HUES64 (cell line): Measurements from ENCODE around the gene PAQR8.

Experiments used
- H3K27ac ChIP-seq: 2 replicates; pipeline ENCODE4 v1.7.0; 2013; ENCODE audit warnings: low read depth, low read length, inconsistent platforms
- H3K27me3 ChIP-seq: 2 replicates; pipeline ENCODE4 v1.6.1; 2013; ENCODE audit warnings: mild to moderate bottlenecking, low read length; ENCODE audit not compliant: insufficient read depth
- H3K36me3 ChIP-seq: 2 replicates; pipeline ENCODE4 v1.6.1; 2013; ENCODE audit warnings: mild to moderate bottlenecking, low read length; ENCODE audit not compliant: insufficient read depth
- H3K4me1 ChIP-seq: 2 replicates; pipeline ENCODE4 v1.6.1; 2013; ENCODE audit warnings: mild to moderate bottlenecking, low read length, moderate library complexity; ENCODE audit not compliant: insufficient read depth
- H3K4me3 ChIP-seq: 2 replicates; pipeline ENCODE4 v1.5.1; 2013; ENCODE audit warnings: mild to moderate bottlenecking, low read length, moderate library complexity
- H3K9ac ChIP-seq: 2 replicates; pipeline ENCODE4 v1.6.1; 2013; ENCODE audit warnings: mild to moderate bottlenecking, low read depth, low read length
- H3K9me3 ChIP-seq: 2 replicates; pipeline ENCODE4 v1.6.1; 2013; ENCODE audit warnings: low read depth, low read length; ENCODE audit not compliant: insufficient read depth
- WGBS: fragments of 150-250, 120-280 bp; methylation state at CpG from one replicate; pipeline ENCODE4 v1.1.7; 2013; ENCODE audit warnings: missing lambda C conversion rate; 5-methylcytosine and 5-hydroxymethylcytosine counted together

The PAQR8 gene

DNA sequence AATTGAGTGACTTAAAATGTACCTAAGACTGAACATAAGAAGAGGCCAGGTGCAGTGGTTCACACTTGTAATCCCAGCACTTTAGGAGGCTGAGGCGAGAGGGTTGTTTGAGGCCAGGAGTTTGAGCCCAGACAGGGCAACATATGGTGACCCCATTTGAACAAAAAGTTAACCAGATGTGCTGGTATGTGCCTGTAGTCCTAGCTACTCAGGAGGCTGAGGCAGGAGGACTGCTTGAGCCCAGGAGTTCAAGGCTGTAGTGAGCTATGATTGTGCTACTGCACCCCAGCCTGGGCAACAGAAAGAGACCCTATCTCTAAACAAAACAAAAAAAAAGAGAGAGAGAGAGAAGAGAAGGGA lies 10.1 kb upstream of the PAQR8 start:
- 96% methylated on average over 1 of the region's 1 CpG for WGBS
- Histone ChIP-seq H3K9ac (no peak overlapping the region), H3K27ac (no peak overlapping the region)

DNA sequence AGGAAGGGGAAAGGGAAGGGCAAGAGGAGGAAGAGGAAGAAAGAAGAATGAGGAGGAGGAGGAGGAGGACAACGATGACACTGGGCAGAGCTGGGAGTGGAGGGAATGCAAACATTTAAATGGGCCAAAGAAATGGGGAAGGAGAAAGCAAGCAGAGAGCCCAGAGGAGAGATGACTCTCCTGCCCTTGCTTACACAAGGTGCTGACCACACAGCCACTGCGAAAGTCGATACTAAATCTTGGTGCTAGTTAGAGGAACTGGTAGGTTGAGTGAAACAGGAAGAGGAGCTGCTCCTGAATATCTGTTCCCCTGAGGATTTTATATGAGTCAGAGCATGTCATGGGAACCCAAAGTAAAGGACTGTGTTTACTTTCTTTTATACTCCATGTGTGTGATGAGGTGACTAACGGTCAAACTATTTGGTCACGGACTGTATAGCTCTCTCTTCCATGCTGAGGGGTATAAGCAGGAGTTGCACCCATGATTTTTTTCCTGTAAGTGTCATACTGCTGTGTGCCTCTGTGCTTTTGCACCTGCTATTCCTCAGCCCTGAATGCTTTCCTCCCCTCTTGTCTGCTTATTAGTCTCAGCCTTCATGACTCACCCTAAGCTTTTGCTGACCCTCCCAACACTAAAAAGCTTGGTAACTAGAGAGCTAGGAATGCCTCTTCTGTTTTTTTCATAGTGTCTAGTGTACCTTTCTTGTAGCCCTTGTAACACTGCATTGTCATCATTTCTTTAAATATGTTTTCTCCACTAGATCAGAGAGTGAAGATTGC lies 9.5 kb upstream of the PAQR8 start:
- Histone ChIP-seq H3K9me3 (no peaks in the 10 kb centered on the region), H3K4me3 (no peak overlapping the region), H3K27me3 (no peaks in the 10 kb centered on the region), H3K36me3 (no peaks in the 10 kb centered on the region), H3K9ac (no peak overlapping the region), H3K4me1 (peaks cover 11% of the 10 kb centered on the region), H3K27ac (no peak overlapping the region)
- 59% methylated on average over 5 of the region's 5 CpGs for WGBS

More for the DNA sequence above, 10.1 kb upstream of the PAQR8 start:
- Histone ChIP-seq H3K36me3 (no peaks in the 10 kb centered on the region), H3K4me1 (peaks cover 11% of the 10 kb centered on the region), H3K9me3 (no peaks in the 10 kb centered on the region), H3K4me3 (no peak overlapping the region), H3K27me3 (no peaks in the 10 kb centered on the region)

DNA sequence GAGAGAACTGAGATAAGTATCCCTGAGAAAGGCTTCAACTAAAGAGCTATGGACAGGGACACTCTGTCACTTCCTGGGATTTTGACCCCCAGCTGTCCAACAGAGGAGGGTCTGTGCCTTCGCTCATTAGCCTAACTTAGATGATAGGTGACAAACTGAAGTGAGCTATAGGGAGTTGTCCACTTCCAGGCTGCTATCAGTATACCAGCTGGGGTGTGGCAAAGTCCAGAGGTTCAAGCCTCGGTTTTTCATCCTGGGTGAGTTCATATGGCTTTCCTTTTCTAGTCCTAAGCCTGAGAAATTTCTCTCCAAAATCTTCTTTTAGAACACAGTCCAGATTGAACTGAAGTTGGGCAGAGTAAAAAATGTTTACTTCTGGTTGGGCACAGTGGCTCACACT lies 5.9 kb upstream of the PAQR8 start:
- WGBS = 53% methylated on average over 2 of the region's 2 CpGs
- H3K27ac ChIP-seq = no peak overlapping the region
- no peaks in the 10 kb centered on the region; the same call in 1 of the 2 replicates for H3K27me3 ChIP-seq
- no peaks in the 10 kb centered on the region for H3K36me3 ChIP-seq
- no peak overlapping the region for H3K4me3 ChIP-seq
- H3K4me1 ChIP-seq = peaks cover 22% of the 10 kb centered on the region
- H3K9ac ChIP-seq = no peak overlapping the region
- H3K9me3 ChIP-seq = no peaks in the 10 kb centered on the region

DNA sequence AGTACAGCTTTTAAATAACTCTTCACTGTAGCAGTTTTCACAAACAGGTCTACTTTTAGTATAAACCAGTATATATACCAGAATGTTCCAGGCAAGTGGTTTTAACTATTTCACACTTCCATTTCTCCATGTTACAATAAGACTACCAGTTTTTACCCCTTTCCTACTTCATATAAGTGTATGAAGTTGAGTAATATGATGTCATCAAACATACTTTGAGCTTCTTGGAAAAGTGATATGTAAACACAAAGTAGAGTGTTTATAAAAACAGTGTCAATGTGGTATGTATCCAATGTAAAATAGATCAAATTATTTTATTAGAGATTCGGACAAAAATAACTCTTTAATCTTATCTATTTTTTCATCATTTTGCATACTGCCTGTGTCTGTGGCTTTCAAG lies 2.5 kb upstream of the PAQR8 start:
- Histone ChIP-seq H3K4me3 (no peak overlapping the region), H3K27ac (no peak overlapping the region), H3K4me1 (peaks cover 16% of the 10 kb centered on the region; the same call in 1 of the 2 replicates), H3K27me3 (peaks cover 19% of the 10 kb centered on the region), H3K9ac (no peak overlapping the region), H3K36me3 (no peaks in the 10 kb centered on the region), H3K9me3 (no peaks in the 10 kb centered on the region)
- WGBS = no CpG with 5 or more reads among the region's 1 CpG

DNA sequence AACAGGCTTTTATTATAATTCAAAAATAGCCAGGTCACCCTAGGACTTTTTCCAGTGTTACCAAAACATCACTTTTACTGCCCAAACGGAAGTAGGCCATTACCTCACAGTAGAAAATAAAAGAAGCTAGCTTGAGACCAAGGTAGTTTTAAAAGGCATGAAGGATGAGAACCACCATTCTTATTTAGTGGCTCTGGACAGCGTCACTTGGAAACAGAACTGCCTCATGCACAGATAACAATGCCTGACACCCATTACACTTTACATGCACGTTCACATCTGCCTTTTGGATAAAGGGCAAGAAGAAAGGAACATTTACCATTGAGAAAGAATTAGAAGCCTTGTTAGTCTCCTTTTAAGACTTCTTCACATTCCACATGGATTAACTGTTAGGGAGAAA lies 1.9 kb upstream of the PAQR8 start:
- no peaks in the 10 kb centered on the region for H3K36me3 ChIP-seq
- WGBS = 84% methylated on average over 3 of the region's 3 CpGs
- peaks cover 16% of the 10 kb centered on the region; the same call in 1 of the 2 replicates for H3K4me1 ChIP-seq
- H3K9me3 ChIP-seq = no peaks in the 10 kb centered on the region
- H3K4me3 ChIP-seq = no peak overlapping the region
- peaks cover 19% of the 10 kb centered on the region for H3K27me3 ChIP-seq
- H3K27ac ChIP-seq = no peak overlapping the region
- no peak overlapping the region for H3K9ac ChIP-seq

DNA sequence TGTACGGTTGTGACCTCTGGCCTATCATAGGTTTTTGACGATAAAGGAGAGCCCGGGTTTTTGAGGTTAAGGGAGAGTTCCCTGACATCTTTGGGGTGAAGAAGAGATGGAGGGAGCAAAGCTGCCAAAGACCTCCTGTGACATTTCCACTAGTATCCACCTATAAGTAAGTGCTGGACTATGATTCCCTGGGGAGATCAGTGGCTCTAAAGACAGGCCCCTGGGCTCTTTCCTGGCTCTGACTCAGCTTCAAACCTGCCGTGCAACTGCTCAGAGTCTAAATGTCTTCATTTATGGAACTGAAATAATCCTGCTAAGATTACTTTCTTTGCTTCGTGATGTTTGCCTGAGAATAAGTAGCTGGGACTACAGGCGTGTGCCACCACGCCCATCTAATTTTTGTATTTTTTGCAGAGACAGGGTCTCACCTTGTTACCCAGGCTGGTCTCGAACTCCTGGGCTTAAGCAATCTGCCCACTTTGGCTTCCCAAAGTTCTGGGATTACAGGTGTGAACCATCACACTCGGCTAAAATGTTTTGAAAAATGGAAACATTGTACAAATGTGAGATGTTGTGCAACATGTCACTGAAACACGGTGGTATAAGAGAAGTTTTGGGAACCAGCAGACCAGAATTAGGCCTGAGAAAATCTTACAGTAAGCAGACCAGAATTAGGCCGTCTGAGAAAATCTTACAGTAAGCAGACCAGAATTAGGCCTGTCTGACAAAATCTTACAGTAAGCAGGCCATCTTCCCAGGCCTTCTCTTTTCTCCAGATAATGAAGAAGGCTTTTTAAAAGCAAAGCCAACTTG lies 1.1 kb upstream of the PAQR8 start:
- H3K27ac ChIP-seq = no peak overlapping the region
- H3K4me1 ChIP-seq = peaks cover 16% of the 10 kb centered on the region; the same call in 1 of the 2 replicates
- H3K9ac ChIP-seq = no peak overlapping the region
- peak overlapping the region; percentile 85; the same call in 1 of the 2 replicates for H3K4me3 ChIP-seq
- H3K27me3 ChIP-seq = peaks cover 19% of the 10 kb centered on the region
- 85% methylated on average over 11 of the region's 11 CpGs for WGBS
- H3K36me3 ChIP-seq = no peaks in the 10 kb centered on the region
- no peaks in the 10 kb centered on the region for H3K9me3 ChIP-seq

DNA sequence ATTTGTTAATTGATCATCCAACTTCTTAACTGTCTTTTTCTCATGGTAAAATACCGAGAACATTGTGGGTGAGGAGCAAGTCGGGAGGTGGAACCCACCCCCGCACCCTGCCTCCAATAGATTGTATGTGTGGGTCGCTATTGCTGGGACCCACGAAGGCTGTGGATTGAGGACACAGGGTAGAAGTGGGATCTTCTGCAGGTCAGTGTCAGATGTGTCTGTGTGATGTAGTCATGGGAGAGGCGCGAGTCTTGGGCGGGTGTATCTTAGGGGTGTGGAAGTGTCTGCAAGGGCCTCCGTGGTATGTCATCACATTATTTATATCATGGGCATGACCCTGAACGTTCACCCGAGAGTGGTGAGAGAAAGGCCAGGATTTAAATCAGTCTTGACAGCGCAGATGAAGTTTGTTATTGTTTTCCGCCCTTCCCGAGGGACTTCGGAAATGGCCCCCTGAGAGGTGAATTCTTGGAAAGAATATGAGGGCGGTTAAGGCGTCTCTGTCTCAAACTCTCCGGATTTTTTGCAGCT lies 472 bp upstream of the PAQR8 start:
- Histone ChIP-seq H3K27ac (no peak overlapping the region), H3K4me1 (peaks cover 16% of the 10 kb centered on the region; the same call in 1 of the 2 replicates)
- WGBS = 20% methylated on average over 18 of the region's 18 CpGs

DNA sequence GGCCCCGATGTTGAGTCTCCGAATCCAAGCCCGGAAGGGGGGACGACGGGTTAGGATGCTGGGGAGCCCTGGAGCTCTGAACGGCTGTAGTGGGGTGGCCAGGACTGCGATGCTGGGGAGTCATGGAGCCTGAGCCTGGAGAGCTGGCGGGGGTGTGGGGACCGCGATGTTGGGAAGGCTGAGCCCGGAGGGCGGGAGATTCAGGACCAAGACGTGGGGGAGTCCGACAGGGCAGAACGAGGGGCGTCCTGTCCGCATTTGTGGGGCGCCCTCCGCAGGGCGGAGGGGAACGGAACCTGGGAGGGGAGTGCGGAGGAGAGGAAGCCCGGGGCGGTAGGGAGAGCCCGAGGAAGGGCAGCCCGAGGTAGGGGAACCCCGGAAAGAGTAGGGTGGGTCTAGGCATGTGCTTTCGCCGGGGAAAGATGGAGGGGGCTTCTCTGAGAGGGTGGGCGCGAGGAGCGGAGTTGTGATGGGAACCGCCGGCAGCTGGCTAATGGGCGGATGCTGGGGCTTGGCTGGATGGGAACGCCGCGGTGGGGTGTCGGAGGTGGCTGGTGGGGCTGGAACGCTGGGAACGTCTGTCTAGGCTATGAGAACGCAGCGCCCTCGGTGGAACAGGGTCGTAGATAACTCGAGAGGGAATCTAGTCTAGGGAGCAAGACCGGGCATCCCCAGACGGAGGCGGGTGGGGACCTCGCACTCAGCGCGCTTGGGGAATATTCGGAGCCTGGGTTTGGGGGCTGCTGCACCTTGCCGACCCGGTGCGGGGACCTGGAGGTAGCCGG lies 684 bp downstream of the PAQR8 start:
- Histone ChIP-seq H3K9me3 (no peaks in the 10 kb centered on the region), H3K36me3 (peaks cover 3% of the 10 kb centered on the region; the same call in 1 of the 2 replicates), H3K4me1 (peaks cover 16% of the 10 kb centered on the region; the same call in 1 of the 2 replicates), H3K27ac (no peak overlapping the region), H3K9ac (peak overlapping the region; percentile 64), H3K4me3 (peak overlapping the region; percentile 85), H3K27me3 (peaks cover 19% of the 10 kb centered on the region)
- WGBS = 3% methylated on average over 57 of the region's 57 CpGs

More for the DNA sequence above, 472 bp upstream of the PAQR8 start:
- H3K9me3 ChIP-seq = no peaks in the 10 kb centered on the region
- H3K36me3 ChIP-seq = peaks cover 3% of the 10 kb centered on the region; the same call in 1 of the 2 replicates
- peak overlapping the region; percentile 64 for H3K9ac ChIP-seq
- peak overlapping the region; percentile 85 for H3K4me3 ChIP-seq
- H3K27me3 ChIP-seq = peaks cover 19% of the 10 kb centered on the region

DNA sequence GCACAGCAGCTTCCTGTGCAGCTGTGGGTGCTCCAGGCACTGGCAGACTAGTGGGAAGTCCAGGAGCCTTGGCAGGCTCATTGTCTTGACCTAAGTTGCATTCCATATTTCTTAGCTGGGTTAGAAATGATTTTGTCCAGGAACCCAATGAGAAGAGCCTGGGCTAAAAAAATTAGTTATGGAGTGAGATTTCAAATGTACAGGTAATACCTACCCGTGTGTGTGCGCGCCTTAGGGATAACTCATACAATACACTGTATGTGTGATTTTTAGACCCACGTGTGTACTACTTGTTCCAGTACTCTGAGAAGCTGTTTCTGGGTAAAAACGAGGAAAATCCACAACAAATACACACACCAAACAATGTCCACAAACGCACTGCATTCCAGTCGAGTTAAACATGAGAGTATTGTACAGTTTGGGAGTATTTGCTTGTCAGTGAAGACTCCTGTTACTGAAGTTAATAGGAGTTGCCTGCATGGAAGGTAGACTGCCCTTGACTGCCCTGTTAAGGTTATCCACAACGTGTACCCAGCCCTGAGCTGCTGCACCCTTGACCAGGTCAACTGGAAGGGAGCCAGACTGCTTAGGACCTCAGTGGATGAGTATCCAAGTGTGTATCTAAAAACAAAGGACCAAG lies 1.4 kb downstream of the PAQR8 start:
- Histone ChIP-seq H3K9me3 (no peaks in the 10 kb centered on the region), H3K9ac (peak overlapping the region; percentile 64), H3K4me3 (peak overlapping the region; percentile 85), H3K27me3 (peaks cover 19% of the 10 kb centered on the region), H3K4me1 (peaks cover 16% of the 10 kb centered on the region; the same call in 1 of the 2 replicates), H3K36me3 (peaks cover 7% of the 10 kb centered on the region; the same call in 1 of the 2 replicates), H3K27ac (no peak overlapping the region)
- 83% methylated on average over 7 of the region's 8 CpGs for WGBS

DNA sequence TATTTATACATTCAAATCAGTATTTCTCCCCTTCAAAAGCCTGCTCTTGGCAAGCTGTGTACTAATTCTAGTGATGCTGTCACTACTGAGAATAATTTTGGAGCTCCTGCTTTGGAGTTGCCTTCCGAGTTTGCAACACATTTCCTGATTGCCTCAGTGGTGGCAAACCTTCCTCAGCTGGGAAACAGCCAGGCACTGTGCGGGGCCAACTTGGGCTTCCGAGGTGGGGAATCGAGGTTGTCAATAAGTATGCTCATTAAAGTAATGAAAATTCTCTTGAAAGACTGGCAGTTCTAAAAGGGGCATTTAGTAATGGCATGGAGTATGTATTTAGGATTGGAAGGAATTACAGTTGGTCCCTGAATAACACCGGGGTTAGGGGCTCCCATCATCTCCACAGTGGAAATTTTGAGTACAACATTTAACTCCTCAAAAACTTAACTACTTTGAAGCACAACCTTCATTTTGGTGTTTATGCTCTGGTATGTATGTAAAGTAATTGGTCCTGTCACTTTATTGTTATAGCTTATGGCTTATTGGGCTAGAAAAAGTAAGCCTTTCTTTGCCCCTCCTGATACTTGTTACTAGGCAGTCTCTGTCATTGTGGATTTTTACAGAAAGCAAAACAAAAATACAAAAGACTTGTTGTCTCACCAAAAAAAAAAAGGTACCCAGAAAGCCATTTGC lies 2.7 kb downstream of the PAQR8 start:
- no peak overlapping the region for H3K4me3 ChIP-seq
- no peak overlapping the region for H3K27ac ChIP-seq
- 90% methylated on average over 4 of the region's 5 CpGs for WGBS
- peaks cover 19% of the 10 kb centered on the region for H3K27me3 ChIP-seq
- H3K36me3 ChIP-seq = peaks cover 7% of the 10 kb centered on the region; the same call in 1 of the 2 replicates
- peaks cover 16% of the 10 kb centered on the region; the same call in 1 of the 2 replicates for H3K4me1 ChIP-seq
- H3K9ac ChIP-seq = no peak overlapping the region
- no peaks in the 10 kb centered on the region for H3K9me3 ChIP-seq
